Esophagus squamous epithelium (tissue), 4 donors: ENCODE measurements around the gene ZNRF3.

Experiments used
- CTCF ChIP-seq, 6 experiments: fragments of 450-650 bp in 4 of 6; fragments of 200-600 bp in 2 of 6; sonication (generic) in 2 of 6; IDR thresholded peaks; one replicate each; pipeline ENCODE4 v1.5.1; 2016 to 2019; ENCODE audit warnings: antibody characterized with exemption in 6 of 6, mild to moderate bottlenecking in 4 of 6, moderate library complexity in 4 of 6
- POLR2A ChIP-seq, 4 donors: fragments of 450-650 bp; IDR thresholded peaks; one replicate each; pipeline ENCODE4 v1.6.1; 2017; ENCODE audit warnings: antibody characterized with exemption in 4 of 4, mild to moderate bottlenecking in 4 of 4, moderate library complexity in 3 of 4

GRCh38 chr22:28906312-28906711, 22.9 kb downstream of the ZNRF3 start:
- TF ChIP-seq CTCF (IDR thresholded peaks at IDR 0.05), result no peak
- no peak for TF ChIP-seq POLR2A (IDR thresholded peaks at IDR 0.05)
